GM11168 (cell line): Measurements from ENCODE around the gene FLRT1.

Experiments used
- in situ Hi-C: fragments of 300-500 bp; cut with MboI; formaldehyde crosslinking; loops from one replicate; pipeline ENCODE4 v1.12.0; 2022; ENCODE audit warnings: low sequenced_read_pairs; ENCODE audit not compliant: unreplicated experiment

Gene FLRT1

DNA sequence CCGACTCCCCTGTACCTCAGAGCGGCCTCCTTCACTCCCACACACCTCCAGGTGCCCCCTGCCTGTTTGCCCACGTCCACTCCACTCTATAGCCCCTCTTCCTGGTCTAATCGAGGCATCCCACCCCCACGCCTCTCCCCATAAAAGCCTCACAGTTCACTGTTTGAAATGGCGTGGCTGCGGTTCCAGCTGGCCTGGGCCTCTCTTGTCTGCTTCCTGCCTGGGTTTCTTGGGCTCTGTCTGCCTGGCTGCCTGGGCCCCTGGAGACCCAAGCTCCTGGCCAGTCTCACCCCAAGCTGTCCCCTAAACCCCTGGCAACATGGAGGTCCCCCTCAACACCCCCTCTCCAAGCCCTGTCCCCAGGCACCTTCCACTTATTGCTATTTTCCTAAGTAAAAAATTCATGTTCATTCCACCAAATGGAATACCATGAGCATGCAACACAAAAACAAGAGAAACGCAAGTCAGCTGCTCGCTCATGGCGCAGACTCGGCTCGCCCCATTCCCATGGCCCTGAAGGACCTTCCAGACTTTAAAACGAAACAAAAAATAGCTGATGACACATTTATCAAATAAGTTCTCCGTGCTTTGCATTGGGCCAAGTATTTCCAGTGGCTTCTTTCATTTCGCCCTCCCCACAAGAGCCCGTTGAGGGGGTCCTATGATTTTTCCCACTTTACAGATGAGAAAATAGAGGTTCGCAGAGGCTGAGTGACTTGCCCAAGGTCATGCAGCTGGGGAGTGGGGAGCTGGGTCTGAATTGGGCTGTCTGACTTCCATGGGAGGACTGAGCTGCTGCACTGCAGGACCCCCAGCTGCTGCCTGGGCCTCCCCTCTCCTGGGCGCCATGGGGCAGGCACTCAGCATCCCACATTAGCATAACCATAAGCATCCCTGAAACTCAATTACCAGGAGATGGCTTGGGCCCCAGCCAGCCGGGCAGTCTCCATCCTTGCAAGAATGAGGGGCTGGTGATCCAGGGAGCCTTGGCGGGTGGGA lies 11.7 kb upstream of the FLRT1 start:
- in situ Hi-C loops = no loop called here

GRCh38 chr11:64025205-64025604 lies 10.5 kb upstream of the FLRT1 start:
- in situ Hi-C loops = no loop called here

DNA sequence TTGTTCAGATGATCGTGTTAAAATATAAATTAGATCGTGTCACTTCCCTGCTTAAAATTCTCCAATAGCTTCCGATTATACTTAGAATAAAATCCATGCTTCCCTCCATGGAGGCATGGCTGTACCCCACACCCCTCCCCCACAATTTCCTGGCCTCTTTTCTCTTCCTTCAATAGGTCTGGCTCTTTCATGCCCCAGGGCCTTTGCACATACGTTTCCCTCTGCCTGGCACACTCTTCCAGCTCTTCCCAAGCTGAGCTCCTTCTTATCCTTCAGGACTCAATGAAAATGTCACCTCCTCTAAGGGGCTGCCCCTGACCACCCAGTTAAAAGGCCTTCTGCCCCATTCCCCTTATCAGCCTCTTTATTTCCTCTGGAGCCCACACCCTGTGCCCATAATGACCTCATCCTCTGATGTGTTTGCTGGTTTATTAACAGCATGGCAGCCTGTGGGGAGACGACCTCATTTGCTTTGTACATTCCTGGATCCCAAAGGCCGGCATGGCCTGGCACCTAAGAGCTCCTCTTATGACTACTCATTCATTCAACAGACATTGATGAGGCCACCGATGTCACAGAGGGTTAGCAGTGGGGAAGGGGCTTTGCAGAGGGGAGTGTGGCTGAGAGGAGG lies 9.0 kb upstream of the FLRT1 start:
- in situ Hi-C loops = no loop called here

DNA sequence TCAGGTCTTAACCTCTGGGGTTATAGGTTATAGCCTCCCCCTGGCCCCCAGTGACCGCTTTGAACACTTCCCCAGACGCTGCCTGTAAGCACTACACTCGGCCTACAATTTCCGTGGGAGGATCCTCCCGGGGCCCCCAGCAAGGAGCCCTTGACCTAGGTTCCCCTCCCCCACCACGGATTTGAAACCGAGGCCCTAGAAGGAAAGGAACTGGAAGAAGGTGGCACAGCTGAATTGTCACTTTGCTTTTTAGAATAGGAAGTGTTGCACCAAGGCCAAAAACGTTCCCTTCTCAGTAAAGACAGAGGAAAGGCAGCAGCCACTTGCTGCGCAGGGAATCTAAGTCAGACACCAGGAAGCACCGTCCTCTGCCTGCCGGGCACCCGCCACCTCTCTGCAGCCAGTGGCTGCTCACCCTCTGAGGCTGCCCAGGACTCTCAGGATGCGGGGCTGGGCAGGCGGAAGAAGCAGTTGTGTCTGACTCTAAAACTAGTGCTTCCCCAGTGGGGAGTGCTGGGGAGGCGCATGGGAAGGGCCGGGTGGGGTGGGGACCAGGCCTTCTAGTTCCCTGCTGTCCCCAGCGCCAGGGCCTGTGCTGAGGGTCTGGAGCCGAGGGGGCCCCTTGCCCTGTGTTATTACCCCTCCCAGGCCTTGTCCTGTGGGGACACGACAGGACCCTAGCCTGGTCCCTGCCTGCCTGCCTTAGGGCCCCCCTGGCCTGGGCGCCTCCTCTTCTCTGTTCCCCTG lies 7.9 kb upstream of the FLRT1 start:
- in situ Hi-C loops = no loop called here

GRCh38 chr11:64028398-64029115 lies 7.2 kb upstream of the FLRT1 start:
- in situ Hi-C loops = no loop called here

GRCh38 chr11:64029773-64030172 lies 6.0 kb upstream of the FLRT1 start:
- in situ Hi-C loops = no loop called here

DNA sequence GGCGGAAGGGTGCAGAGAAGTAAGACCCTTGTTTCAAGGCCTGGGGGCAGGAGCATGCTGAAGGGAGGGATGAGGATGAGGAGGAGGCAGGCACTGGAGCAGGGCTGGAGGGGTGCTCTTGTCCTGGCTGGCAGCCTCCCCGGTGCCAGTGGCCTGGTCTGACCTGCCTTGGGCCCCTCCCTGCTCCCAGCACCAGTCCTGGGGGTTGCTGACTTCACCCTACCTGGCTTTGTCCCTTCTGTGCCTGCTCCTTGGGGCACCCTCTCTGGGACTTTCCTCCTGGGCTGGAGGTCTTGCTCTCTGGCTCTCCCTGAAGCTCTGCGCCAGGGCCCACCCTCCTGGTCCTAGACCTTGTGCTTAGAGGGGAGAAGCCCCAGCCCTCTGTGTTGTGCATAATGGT lies 4.7 kb upstream of the FLRT1 start:
- in situ Hi-C loops = no loop called here

DNA sequence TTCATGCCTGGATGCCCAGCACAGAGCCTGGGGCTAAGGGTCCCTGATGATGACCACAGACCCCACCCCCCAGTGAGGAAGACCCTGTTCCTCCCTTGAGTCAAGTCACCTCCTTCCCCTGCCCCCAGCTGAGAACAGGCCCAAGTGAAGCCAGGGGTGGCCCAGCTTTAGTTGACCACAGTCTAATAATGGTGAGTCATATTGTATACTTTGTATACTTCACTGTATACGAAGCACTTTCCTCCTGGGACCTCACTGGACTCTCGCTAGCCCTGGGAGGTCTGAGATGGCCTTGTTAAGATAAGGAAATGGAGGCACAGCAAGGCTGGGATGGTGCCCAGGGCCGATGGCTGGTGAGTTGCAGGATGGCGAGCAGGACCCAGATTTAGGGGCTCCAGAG lies 3.7 kb upstream of the FLRT1 start:
- in situ Hi-C loops = no loop called here

- in situ Hi-C loops = no loop called here
Measured at GRCh38 chr11:64034411-64034811, 1.3 kb upstream of the FLRT1 start.

GRCh38 chr11:64035081-64035524 lies 628 bp upstream of the FLRT1 start:
- in situ Hi-C loops = no loop called here

DNA sequence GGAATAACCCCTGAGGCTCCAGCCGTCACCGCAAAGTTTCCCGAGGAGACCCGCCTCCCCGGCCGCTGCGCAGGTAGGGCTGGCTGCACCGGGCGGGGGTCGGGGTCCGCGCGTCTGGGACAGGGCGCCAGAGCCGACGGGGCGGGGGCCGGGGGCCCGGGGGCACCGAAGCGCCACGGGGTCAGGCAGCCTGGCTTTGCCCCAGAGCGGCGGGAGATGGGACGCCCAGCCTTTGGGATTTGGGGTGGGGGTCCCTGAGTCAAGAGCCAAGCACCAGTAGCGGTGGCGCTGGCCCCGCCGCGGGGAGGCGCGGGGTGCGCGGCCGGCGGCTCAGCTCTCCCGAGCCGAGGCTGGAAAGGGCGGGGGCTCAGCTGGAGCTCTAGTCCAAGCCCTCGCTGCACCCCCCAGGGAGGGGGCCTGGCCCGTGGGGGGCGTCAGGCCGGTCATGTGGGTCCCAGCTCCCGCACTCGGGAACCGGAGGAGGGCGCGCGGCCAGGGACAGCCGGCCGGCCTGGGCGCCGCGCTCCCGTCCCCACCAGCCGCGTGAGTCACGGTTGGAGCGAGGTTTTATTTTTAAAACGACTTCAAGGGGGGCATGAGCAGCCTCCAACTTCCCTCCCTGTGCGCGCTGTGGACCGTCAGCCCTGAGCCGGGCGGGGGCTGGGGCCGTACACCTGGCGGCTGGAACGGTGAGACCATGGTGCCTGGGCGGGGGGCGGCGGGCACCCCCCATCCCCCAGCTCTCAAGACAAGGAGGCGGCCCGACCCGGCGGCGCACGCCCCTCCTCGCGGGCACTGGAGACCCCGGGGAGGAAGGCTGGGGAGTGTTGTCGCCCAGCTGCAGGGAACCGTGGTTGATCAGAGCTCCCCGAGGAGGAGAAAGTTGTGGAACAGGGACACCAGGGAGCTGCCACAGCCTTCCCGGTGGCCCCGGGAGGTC lies 626 bp downstream of the FLRT1 start:
- in situ Hi-C loops = no loop called here

DNA sequence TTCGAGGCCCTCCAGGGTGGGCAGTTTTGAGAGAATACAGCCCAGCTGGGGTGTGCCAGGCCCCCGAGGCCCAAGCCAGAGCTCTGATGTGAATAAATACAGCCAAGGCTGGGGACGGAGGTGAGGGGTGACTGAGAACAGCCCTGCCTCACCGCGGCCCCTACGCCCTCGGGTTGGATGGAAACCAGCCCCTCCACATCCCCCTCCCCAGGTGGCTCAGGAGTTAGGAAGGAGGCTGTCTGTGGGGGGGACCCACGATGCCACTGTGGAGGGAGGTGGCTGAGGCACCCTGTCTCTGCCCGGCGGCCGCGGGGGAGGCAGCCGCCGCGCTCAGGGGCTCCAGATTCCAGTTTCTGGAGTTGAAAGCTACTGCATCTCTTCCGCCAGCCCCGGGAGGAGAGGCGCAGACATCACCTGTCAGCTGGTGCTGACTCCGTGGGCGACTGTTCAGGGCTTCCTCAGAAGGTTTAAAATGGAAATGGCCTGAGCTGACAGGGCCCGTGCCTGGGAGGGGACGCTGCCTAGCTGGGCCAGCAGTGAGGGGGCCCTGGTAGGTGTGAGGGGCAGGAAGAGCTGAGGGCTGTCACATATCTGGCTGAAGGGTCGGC lies 1.4 kb downstream of the FLRT1 start:
- in situ Hi-C loops = no loop called here

GRCh38 chr11:64038500-64038899 lies 2.8 kb downstream of the FLRT1 start:
- in situ Hi-C loops = no loop called here

- in situ Hi-C loops = no loop called here
Measured at GRCh38 chr11:64039012-64039665, 3.4 kb downstream of the FLRT1 start.

DNA sequence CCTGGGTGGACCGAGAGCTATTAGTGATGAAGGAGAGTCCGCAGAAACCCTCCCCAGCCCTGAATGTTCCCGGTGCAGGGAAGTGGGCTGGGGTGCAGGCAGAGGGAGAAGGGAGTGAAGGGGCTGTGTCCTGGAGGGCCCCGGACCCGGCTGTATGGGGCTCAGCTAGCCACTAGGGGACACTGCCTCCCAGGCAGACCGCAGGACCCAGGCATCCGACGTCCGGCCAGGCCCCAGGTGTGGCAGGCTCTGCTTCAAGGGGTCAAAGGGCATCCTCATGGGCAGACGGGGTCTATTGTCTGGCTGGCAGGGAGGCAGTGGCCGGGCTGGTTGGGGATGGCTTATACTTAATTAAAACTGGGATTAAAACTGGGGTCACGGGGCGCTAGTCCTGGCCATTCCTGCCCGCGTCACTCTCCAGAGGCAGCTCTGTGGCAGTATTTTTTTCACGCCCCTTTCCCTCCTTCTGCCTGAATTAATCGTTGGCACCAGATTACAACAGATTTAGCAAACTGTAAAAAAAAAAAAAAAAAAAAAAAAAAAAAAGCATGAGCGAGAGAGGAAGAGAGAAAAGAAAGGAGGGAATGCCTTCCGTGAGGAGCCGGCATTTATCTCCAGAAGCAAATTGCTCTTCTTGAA lies 5.1 kb downstream of the FLRT1 start:
- in situ Hi-C loops = no loop called here

- in situ Hi-C loops = no loop called here
Measured at GRCh38 chr11:64041846-64042245, 6.1 kb downstream of the FLRT1 start.

DNA sequence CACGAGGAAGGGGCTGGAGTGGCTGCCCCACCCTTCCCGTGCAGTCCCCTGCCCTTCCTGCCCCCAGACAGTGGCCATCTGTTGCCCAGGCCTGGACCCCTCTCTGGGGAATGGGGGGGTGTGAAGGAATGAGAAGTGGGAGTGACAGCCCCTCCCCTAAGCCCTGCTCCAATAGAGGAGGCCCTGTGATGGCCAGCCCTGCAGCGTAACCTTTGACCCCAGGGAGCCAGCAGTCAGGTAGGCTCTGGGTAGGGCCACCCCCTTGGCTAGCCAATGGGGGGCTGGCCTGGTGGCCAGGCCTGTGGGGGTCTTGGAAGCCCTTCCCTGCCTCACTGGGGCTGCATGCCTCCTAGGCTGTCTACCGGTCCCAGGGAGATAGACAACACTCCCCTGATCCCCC lies 6.6 kb downstream of the FLRT1 start:
- in situ Hi-C loops = no loop called here

GRCh38 chr11:64043545-64043944 lies 7.8 kb downstream of the FLRT1 start:
- in situ Hi-C loops = no loop called here
